ENCODE measurements around the gene CDR2.

- TF ChIP-seq CTCF (IDR thresholded peaks at IDR 0.05; ENCODE audit: low read length) (no peak), EZH2 (optimal IDR thresholded peaks at IDR 0.05; ENCODE audit: low read depth, low read length) (no peak), EZH2phosphoT487 (IDR thresholded peaks at IDR 0.05; ENCODE audit: low read length) (no peak)
Measured at GRCh38 chr16:22369221-22369811, 5.1 kb downstream of the CDR2 start.

Measured in MM.1S (cell line).